H1 (cell line): ENCODE measurements around the gene NSL1.

Experiments used
- BCL11A ChIP-seq, 2 experiments: IDR thresholded peaks; one replicate each; pipeline ENCODE4 v1.6.1; 2011; ENCODE audit warnings: low read depth in 2 of 2, low read length in 2 of 2, mild to moderate bottlenecking in 2 of 2
- CEBPB ChIP-seq: IDR thresholded peaks from 2 replicates; pipeline ENCODE4 v1.6.1; 2012; ENCODE audit warnings: low read depth, low read length
- EGR1 ChIP-seq: IDR thresholded peaks from 2 replicates; pipeline ENCODE4 v1.6.1; 2011; ENCODE audit warnings: low read depth, low read length, borderline replicate concordance
- EP300 ChIP-seq, 2 experiments: IDR thresholded peaks; 1 replicate in 1 of 2; 2 replicates in 1 of 2; pipeline ENCODE4 v1.6.1; 2011 to 2012; ENCODE audit warnings: low read depth in 2 of 2, low read length in 2 of 2, mild to moderate bottlenecking in 2 of 2, borderline replicate concordance in 1 of 2, inconsistent platforms in 1 of 2, moderate library complexity in 1 of 2
- EZH2 ChIP-seq: fragments of 200-600 bp; sonication (generic); IDR thresholded peaks from 2 replicates; pipeline ENCODE4 v1.7.1; 2012; ENCODE audit warnings: low read depth, mild to moderate bottlenecking, moderate library complexity, low read length, inconsistent platforms; ENCODE audit not compliant: severe bottlenecking
- GABPA ChIP-seq: IDR thresholded peaks from 2 replicates; pipeline ENCODE4 v1.6.1; 2011; ENCODE audit warnings: mild to moderate bottlenecking, low read length, moderate library complexity, borderline replicate concordance; ENCODE audit not compliant: insufficient read depth
- HDAC6 ChIP-seq: IDR thresholded peaks from one replicate; pipeline ENCODE4 v1.7.1; 2012; ENCODE audit warnings: low read depth, mild to moderate bottlenecking, inconsistent platforms, low read length, moderate library complexity
- POLR2A ChIP-seq, 2 experiments: IDR thresholded peaks; 1 replicate in 1 of 2; 2 replicates in 1 of 2; pipeline ENCODE4 v1.6.1; 2011; ENCODE audit warnings: low read depth in 2 of 2, low read length in 2 of 2, mild to moderate bottlenecking in 2 of 2; ENCODE audit errors: control extremely low read depth in 1 of 2
- SAP30 ChIP-seq: fragments of 300-600 bp; sonication (generic); IDR thresholded peaks from 2 replicates; pipeline ENCODE4 v1.7.1; 2012; ENCODE audit warnings: low read length, moderate library complexity, mild to moderate bottlenecking, inconsistent platforms; ENCODE audit not compliant: insufficient read depth, insufficient replicate concordance
- SIN3A ChIP-seq, 2 experiments: IDR thresholded peaks in 1 of 2; conservative IDR thresholded peaks in 1 of 2; 2 replicates each; pipeline ENCODE4 v1.6.1; 2011 to 2012; ENCODE audit warnings: low read length in 2 of 2, improper control_type of control experiment in 1 of 2, low read depth in 1 of 2, mild to moderate bottlenecking in 1 of 2
- TF ChIP-seq, protein P1 (sequence below), 3 experiments: IDR thresholded peaks; 1 replicate in 2 of 3; 2 replicates in 1 of 3; pipeline versions ENCODE4 v1.5.1 to v1.6.1; 2011; ENCODE audit warnings: low read length in 3 of 3, mild to moderate bottlenecking in 3 of 3, inconsistent platforms in 2 of 3, low read depth in 1 of 3, moderate library complexity in 1 of 3; ENCODE audit not compliant: insufficient read depth in 1 of 3; ENCODE audit errors: control extremely low read depth in 1 of 3
- TF ChIP-seq, protein P2 (sequence below): IDR thresholded peaks from 2 replicates; pipeline ENCODE4 v1.6.1; 2012; ENCODE audit warnings: low read length, inconsistent platforms
- TF ChIP-seq, protein P3 (sequence below): IDR thresholded peaks from 2 replicates; pipeline ENCODE4 v1.6.1; 2012; ENCODE audit warnings: inconsistent platforms

DNA sequence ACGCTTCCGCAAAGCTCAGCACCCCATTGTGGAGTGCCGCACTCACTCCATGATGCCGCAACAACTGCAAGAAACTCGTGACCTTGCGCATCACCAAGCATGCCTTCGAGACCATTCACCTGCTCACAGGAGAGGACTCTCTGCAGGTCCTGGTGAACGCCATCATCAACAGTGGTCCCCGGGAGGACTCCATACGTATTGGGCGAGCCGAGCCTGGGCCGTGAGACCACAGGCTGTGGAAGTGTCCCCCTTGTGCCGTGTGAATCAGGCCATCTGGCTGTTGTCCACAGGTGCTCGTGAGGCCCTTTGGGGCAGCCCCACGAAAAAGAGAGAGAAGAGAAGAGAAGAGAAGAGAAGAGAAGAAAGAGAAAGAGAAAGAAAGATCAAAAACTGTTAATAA, 32.6 kb upstream of the NSL1 start:
- TF ChIP-seq, protein P1, sequence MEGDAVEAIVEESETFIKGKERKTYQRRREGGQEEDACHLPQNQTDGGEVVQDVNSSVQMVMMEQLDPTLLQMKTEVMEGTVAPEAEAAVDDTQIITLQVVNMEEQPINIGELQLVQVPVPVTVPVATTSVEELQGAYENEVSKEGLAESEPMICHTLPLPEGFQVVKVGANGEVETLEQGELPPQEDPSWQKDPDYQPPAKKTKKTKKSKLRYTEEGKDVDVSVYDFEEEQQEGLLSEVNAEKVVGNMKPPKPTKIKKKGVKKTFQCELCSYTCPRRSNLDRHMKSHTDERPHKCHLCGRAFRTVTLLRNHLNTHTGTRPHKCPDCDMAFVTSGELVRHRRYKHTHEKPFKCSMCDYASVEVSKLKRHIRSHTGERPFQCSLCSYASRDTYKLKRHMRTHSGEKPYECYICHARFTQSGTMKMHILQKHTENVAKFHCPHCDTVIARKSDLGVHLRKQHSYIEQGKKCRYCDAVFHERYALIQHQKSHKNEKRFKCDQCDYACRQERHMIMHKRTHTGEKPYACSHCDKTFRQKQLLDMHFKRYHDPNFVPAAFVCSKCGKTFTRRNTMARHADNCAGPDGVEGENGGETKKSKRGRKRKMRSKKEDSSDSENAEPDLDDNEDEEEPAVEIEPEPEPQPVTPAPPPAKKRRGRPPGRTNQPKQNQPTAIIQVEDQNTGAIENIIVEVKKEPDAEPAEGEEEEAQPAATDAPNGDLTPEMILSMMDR (IDR thresholded peaks at IDR 0.05; ENCODE audit: control extremely low read depth in 1 of 3, insufficient read depth in 1 of 3, low read depth in 1 of 3, low read length in 3 of 3): no peak
- TF ChIP-seq CEBPB (no peak), EP300 (IDR thresholded peaks at IDR 0.05; ENCODE audit: borderline replicate concordance in 1 of 2, low read depth in 2 of 2, low read length in 2 of 2) (no peak), EZH2 (no peak), SIN3A (conservative IDR thresholded peaks at IDR 0.05 in 1 of 2, IDR thresholded peaks at IDR 0.05 in 1 of 2; ENCODE audit: low read depth in 1 of 2, low read length in 2 of 2) (no peak), EGR1 (no peak), POLR2A (IDR thresholded peaks at IDR 0.05; ENCODE audit: control extremely low read depth in 1 of 2, low read depth in 2 of 2, low read length in 2 of 2) (no peak), GABPA (no peak), HDAC6 (no peak), SAP30 (no peak), BCL11A (IDR thresholded peaks at IDR 0.05; ENCODE audit: low read depth in 2 of 2, low read length in 2 of 2) (no peak)
- TF ChIP-seq, protein P2, sequence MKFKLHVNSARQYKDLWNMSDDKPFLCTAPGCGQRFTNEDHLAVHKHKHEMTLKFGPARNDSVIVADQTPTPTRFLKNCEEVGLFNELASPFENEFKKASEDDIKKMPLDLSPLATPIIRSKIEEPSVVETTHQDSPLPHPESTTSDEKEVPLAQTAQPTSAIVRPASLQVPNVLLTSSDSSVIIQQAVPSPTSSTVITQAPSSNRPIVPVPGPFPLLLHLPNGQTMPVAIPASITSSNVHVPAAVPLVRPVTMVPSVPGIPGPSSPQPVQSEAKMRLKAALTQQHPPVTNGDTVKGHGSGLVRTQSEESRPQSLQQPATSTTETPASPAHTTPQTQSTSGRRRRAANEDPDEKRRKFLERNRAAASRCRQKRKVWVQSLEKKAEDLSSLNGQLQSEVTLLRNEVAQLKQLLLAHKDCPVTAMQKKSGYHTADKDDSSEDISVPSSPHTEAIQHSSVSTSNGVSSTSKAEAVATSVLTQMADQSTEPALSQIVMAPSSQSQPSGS: no peak
- TF ChIP-seq, protein P3, sequence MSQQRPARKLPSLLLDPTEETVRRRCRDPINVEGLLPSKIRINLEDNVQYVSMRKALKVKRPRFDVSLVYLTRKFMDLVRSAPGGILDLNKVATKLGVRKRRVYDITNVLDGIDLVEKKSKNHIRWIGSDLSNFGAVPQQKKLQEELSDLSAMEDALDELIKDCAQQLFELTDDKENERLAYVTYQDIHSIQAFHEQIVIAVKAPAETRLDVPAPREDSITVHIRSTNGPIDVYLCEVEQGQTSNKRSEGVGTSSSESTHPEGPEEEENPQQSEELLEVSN: no peak
